GM13976 (cell line): ENCODE results near the gene RTF1.
A peak's percentile ranks its signal among the peaks of the same experiment; 100 is the strongest.
"Not testable (repeated sequence)": the region's sequence is repeated elsewhere in the genome, so short reads cannot be mapped to it uniquely, and the experiment has no call there.

Experiments used
- DNase-seq: peaks from one replicate; pipeline ENCODE4 v3.0.0; 2012; ENCODE audit warnings: low spot score
- in situ Hi-C: fragments of 300-500 bp; cut with MboI; formaldehyde crosslinking; loops from one replicate; pipeline ENCODE4 v1.12.0; 2022; ENCODE audit warnings: low sequenced_read_pairs, mixed read lengths, inconsistent platforms; ENCODE audit not compliant: unreplicated experiment
- TF ChIP-seq, protein P1 (sequence below): IDR thresholded peaks from 2 replicates; pipeline ENCODE4 v1.5.1; 2012; ENCODE audit warnings: borderline replicate concordance, mild to moderate bottlenecking; ENCODE audit not compliant: insufficient read depth; ENCODE audit errors: extremely low read depth, missing control alignments, control extremely low read depth

Gene RTF1

DNA sequence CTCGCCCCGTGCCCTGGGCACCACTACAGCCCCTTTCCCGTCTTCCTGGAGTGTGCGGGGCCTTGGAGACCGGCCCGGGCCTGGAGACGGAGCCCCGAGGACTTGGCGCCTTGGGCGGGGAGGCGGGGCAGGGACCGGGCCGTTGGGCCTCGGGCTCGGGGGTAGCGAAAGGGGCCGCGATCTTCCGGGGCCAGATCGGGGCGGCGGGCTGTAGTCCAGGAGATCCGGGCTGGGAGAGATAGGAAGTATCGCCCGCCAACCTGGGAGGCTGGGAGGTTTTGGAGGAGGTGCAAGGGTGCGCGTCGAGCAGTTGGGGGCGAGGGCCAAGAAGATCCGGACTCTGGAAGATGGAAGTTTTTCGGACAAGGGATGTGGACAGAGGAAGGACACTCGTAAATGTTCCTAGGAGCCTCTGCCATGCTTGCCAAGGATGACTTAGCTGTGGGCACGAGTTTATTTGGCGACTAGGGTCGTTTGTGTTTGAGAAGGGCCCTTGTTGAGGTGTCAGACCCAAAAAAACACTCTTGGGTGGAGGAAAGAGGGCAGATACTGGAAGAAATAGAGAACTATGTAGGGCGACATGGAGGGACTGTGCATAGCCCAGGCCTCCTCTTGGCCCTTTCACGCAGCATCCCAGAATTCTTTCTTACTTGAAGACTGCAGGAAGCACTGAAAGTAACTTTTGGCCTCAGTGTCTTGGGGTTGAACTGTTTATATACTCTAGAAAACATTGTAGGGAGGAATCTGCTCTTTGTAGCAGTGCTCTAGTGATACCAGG, 712 bp downstream of the RTF1 start:
- no peak for DNase-seq
- in situ Hi-C loops: no loop called here
- TF ChIP-seq, protein P1, sequence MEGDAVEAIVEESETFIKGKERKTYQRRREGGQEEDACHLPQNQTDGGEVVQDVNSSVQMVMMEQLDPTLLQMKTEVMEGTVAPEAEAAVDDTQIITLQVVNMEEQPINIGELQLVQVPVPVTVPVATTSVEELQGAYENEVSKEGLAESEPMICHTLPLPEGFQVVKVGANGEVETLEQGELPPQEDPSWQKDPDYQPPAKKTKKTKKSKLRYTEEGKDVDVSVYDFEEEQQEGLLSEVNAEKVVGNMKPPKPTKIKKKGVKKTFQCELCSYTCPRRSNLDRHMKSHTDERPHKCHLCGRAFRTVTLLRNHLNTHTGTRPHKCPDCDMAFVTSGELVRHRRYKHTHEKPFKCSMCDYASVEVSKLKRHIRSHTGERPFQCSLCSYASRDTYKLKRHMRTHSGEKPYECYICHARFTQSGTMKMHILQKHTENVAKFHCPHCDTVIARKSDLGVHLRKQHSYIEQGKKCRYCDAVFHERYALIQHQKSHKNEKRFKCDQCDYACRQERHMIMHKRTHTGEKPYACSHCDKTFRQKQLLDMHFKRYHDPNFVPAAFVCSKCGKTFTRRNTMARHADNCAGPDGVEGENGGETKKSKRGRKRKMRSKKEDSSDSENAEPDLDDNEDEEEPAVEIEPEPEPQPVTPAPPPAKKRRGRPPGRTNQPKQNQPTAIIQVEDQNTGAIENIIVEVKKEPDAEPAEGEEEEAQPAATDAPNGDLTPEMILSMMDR: no peak

DNA sequence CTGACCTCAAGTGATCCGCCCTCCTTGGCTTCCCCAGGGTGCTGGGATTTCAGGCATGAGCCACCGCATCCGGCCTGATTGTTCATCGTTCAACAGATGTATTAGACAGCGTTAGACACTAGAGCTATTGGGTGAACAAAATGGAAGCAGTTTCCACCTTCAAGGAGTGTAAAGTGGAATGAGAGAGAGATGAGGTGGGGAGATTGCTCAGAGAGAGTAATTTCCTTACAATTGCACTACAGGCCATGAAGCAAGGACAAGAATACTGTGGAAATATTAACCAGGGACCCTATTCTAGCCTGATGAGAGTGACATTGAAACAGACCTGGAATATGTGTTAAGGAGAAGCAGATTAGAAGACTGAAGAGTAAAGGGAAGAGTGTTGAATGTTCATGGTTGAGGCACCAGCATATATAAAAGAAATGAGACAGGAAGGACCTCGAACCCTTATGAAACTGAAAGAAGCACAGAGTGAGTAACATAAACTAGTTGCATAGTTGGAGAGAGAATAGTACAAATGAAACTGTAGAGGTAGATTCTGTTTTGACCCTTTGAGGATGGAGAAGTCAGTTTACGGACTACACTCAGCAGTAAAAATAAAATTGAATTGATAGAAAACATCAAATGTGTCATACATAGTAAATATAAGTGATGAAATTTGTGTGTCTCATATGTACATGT, 7.2 kb downstream of the RTF1 start:
- DNase-seq: peak; percentile 69
- in situ Hi-C loops: no loop called here
- TF ChIP-seq, protein P1: no peak

DNA sequence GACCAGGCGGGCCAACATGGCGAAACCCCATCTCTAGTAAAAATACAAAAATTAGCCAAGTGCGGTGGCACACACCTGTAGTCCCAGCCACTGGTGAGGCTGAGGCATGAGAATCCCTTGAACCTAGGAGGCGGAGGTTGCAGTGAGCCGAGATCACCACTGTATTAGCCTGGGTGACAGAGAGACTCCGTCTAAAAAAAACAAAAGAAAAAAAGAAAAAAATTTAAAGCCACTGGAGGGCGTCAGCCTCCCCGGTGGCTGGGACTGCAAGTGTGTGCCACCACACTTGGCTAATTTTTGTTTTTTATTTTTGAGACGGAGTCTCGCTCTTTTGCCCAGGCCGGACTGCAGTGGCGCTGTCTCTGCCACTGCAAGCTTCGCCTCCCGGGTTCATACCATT, 7.9 kb downstream of the RTF1 start:
- in situ Hi-C loops: no loop called here
- TF ChIP-seq, protein P1: no peak
- no peak for DNase-seq

DNA sequence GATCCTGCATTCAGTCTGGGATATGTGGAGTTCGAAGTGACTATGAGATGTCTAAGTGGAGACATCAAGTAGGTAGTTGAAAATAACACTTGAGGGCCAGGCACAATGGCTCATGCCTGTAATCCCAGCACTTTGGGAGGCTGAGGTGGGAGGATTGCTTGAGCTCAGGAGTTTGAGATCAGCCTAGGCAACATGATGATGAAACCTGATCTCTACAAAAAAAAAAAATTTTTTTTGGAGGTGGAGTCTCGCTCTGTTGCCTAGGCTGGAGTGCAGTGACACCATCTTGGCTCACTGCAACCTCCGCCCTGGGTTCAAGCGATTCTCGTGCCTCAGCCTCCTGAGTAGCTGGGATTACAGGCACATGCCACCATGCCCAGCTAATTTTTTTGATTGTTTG, 9.0 kb downstream of the RTF1 start:
- DNase-seq: not testable (repeated sequence)

GRCh38 chr15:41429003-41429890, 12.4 kb downstream of the RTF1 start:
- TF ChIP-seq, protein P1: no peak
- DNase-seq: peak; percentile 71
- in situ Hi-C loops: no loop called here

More for the DNA sequence above, 9.0 kb downstream of the RTF1 start:
- in situ Hi-C loops: not testable (repeated sequence)

DNA sequence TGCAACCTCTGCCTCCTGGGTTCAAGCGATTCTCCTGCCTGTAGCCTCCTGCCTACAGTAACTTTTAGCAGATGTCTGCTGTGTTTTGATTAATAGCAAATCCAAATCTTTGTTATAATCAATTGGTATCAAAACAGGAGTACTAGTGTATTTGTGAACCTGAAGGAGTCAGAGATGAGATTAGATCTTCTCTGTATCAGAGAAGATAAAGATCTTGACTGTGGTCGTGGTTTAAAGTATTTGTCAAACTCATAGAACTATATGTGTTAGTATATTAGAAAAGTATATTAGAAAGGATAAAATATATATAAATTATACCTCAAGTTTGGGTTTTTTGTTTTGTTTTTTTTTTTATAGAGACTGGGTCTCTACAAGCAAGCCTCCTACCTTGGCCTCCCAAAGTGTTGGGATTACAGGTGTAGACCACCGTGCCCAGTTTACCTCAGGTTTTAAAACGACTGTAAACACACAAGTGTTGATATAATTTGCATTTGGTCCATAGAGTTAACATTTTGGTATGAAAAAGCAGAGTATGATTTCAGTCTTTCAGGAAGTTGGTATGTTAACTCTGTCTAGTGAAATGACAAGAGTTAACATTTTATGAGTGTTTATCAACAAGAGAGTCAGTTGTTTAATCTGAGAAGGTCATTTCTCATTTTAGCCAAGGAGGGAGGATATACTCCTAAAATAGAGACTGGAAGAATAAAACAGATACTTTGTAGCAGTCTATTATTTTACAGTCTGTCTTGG, 18.3 kb downstream of the RTF1 start:
- in situ Hi-C loops: no loop called here
- no peak for DNase-seq
- TF ChIP-seq, protein P1: no peak
